ENCODE data around the gene NAIF1.
"Not testable (repeated sequence)": the region's sequence is repeated elsewhere in the genome, so short reads cannot be mapped to it uniquely, and the experiment has no call there.

Gene NAIF1

DNA sequence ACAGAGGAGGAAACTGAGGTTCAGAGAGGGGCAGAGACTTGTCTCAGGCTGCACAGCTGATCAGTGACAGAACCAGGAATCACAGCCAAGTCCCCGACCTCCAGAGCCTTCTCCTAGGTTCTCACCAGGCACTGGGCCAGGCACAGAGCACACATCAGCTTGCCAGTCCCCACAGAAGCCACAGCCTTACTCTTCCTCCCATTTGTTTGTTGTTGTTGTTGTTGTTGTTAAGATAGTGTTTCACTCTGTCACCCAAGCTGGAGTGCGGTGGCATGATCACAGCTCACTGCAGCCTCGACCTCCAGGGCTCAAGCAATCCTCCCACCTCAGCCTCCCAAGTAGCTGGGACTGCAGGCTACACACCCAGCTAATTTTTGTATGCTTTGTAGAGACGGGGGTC, 41.4 kb downstream of the NAIF1 start:
- Histone ChIP-seq H3K4me3 (ENCODE audit: low read depth, low read length) (no peak overlapping the region), H3K36me3 (no peaks in the 10 kb centered on the region), H3K27me3 (no peaks in the 10 kb centered on the region), H3K9me3 (no peaks in the 10 kb centered on the region), H3K4me1 (no peaks in the 10 kb centered on the region)
- no peak for DNase-seq
- TF ChIP-seq, protein P1, sequence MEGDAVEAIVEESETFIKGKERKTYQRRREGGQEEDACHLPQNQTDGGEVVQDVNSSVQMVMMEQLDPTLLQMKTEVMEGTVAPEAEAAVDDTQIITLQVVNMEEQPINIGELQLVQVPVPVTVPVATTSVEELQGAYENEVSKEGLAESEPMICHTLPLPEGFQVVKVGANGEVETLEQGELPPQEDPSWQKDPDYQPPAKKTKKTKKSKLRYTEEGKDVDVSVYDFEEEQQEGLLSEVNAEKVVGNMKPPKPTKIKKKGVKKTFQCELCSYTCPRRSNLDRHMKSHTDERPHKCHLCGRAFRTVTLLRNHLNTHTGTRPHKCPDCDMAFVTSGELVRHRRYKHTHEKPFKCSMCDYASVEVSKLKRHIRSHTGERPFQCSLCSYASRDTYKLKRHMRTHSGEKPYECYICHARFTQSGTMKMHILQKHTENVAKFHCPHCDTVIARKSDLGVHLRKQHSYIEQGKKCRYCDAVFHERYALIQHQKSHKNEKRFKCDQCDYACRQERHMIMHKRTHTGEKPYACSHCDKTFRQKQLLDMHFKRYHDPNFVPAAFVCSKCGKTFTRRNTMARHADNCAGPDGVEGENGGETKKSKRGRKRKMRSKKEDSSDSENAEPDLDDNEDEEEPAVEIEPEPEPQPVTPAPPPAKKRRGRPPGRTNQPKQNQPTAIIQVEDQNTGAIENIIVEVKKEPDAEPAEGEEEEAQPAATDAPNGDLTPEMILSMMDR (IDR thresholded peaks at IDR 0.05; ENCODE audit: low read depth, low read length), result no peak

DNA sequence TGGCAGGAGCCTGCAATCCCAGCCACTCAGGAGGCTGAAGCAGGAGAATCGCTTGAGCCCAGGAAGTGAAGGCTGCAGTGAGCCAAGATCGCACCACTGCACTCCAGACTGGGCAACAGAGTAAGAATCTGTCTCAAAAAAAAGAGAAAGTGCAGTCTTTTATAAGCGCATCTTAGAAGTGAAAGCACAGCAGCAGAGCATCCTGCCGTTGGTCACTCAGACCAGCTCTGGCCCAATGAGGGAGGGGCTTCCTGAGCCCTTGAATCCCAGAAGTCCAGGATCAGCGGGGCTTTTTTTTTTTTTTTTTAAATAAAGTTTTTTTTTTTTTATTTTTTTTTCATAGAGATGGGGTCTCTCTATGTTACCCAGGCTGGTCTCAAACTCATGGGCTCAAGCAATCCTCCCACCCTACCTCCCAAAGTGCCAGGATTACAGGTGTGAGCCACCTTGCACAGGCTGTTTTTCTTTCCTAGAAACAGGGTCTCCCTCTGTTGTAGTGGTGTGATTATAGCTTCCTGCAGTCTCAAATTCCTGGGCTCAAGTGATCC, 42.3 kb downstream of the NAIF1 start:
- H3K27me3 ChIP-seq, result no peaks in the 10 kb centered on the region
- H3K4me1 ChIP-seq, result no peaks in the 10 kb centered on the region
- H3K4me3 ChIP-seq (ENCODE audit: low read depth, low read length), result no peak overlapping the region
- no peaks in the 10 kb centered on the region for H3K9me3 ChIP-seq
- TF ChIP-seq, protein P1 (IDR thresholded peaks at IDR 0.05; ENCODE audit: low read depth, low read length), result no peak
- no peak for DNase-seq
- H3K36me3 ChIP-seq, result no peaks in the 10 kb centered on the region

DNA sequence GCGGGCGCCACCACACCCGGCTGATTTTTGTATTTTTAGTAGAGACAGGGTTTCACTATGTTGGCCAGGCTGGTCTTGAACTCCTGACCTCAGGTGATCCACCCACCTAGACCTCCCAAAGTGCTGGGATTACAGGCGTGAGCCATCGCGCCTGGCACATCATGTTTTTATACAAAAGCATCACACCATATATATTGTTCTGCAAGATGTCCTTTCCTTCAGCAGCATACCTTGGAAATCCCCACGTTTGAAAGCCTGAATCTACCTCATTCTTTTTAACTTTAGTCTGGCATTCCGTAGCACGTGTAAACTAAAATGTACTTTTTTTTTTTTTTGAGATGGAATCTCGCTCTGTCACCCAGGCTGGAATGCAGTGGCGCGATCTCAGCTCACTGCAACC, 43.4 kb downstream of the NAIF1 start:
- H3K9me3 ChIP-seq; H3K36me3 ChIP-seq; DNase-seq; H3K4me1 ChIP-seq; H3K4me3 ChIP-seq (ENCODE audit: low read depth, low read length); H3K27me3 ChIP-seq: not testable (repeated sequence)

DNA sequence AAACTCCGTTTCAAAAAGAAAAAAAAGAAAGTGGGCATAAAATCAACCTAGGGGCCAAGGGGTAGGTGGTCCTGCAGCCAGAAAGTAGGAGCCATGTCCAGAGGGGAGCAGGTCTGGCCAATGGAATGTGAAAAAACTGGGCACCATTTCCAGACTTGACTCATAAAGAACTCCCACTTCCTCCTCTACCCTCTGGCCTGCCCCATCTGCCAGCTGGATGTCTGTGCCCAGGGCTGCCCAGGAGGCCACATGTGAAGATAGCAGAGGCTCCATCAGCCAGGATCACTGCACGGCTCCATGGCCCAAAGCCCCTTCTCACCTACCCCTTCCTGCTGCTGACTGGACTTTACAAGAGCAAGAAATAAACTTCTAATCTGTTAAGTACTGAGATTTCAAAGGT, 44.2 kb downstream of the NAIF1 start:
- no peaks in the 10 kb centered on the region for H3K27me3 ChIP-seq
- H3K36me3 ChIP-seq, result no peaks in the 10 kb centered on the region
- H3K9me3 ChIP-seq, result no peaks in the 10 kb centered on the region
- TF ChIP-seq, protein P1 (IDR thresholded peaks at IDR 0.05; ENCODE audit: low read depth, low read length), result no peak
- no peak for DNase-seq
- no peaks in the 10 kb centered on the region for H3K4me1 ChIP-seq
- no peak overlapping the region for H3K4me3 ChIP-seq (ENCODE audit: low read depth, low read length)

DNA sequence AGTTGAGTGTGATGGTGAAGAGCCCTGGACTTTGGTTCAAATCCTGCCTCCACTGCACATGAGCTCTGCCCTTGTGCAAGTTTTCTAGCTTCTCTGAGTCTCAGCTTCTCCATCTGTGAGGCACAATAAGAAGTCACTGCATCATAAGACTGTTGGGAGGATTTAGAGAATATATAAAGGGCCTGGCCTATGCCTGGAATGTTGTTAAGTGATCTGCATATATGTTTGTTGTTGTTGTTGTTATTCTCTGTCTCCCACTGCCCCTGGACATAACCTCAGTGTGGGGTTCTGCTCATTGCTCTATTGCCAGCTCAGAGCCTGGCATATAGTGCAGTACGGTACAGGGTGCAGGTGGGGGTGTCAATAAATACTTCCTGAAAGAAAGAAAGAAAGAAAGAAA, 46.0 kb downstream of the NAIF1 start:
- Histone ChIP-seq H3K27me3 (no peaks in the 10 kb centered on the region), H3K36me3 (no peaks in the 10 kb centered on the region), H3K4me3 (ENCODE audit: low read depth, low read length) (no peak overlapping the region), H3K9me3 (no peaks in the 10 kb centered on the region), H3K4me1 (no peaks in the 10 kb centered on the region)
- TF ChIP-seq, protein P1 (IDR thresholded peaks at IDR 0.05; ENCODE audit: low read depth, low read length), result no peak
- no peak for DNase-seq

- Histone ChIP-seq H3K9me3 (no peaks in the 10 kb centered on the region), H3K4me3 (ENCODE audit: low read depth, low read length) (no peak overlapping the region), H3K36me3 (no peaks in the 10 kb centered on the region), H3K27me3 (no peaks in the 10 kb centered on the region), H3K4me1 (no peaks in the 10 kb centered on the region)
- DNase-seq, result no peak
- TF ChIP-seq, protein P1 (IDR thresholded peaks at IDR 0.05; ENCODE audit: low read depth, low read length), result peak; percentile 44
These were observed 46.4 kb downstream of the NAIF1 start for GRCh38 chr9:128020692-128021091.

DNA sequence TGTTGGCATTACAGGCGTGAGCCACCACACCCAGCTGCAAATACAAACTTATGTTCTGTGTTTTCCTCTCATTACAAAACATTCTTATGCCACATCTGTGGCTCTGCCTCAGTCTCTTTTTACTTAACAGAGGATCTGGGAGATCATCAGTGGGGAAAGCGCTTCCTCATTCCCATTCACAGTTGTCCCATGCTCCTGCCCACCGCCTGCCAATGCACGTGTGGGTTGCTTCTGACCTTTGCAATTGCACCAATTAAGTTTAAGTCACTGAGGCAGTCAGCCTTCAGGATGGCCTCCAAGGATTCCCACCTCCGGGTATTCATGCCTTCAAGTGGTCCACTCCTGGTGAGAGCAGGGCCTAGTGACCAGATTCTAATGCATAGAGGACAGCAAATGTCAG, 51.4 kb downstream of the NAIF1 start:
- H3K9me3 ChIP-seq, result no peaks in the 10 kb centered on the region
- H3K4me3 ChIP-seq (ENCODE audit: low read depth, low read length), result no peak overlapping the region
- DNase-seq, result no peak
- H3K4me1 ChIP-seq, result no peaks in the 10 kb centered on the region
- H3K27me3 ChIP-seq, result no peaks in the 10 kb centered on the region
- TF ChIP-seq, protein P1 (IDR thresholded peaks at IDR 0.05; ENCODE audit: low read depth, low read length), result no peak
- no peaks in the 10 kb centered on the region for H3K36me3 ChIP-seq

Measured in BE2C (cell line).